Mucosa of stomach (tissue), 1 donor: ENCODE data around the gene CDH5.
"Not testable (repeated sequence)": the region's sequence is repeated elsewhere in the genome, so short reads cannot be mapped to it uniquely, and the experiment has no call there.

Experiments used
- H3K27me3 ChIP-seq: one replicate; pipeline ENCODE4 v1.7.0; 2013; ENCODE audit warnings: mild to moderate bottlenecking, low read length; ENCODE audit not compliant: control insufficient read depth, insufficient read depth
- H3K36me3 ChIP-seq: one replicate; pipeline ENCODE4 v1.7.0; 2013; ENCODE audit warnings: low read length; ENCODE audit not compliant: control insufficient read depth, insufficient read depth
- H3K4me1 ChIP-seq: one replicate; pipeline ENCODE4 v1.7.0; 2013; ENCODE audit warnings: mild to moderate bottlenecking, low read length; ENCODE audit not compliant: control insufficient read depth, insufficient read depth
- H3K4me3 ChIP-seq: one replicate; pipeline ENCODE4 v1.7.0; 2013; ENCODE audit warnings: low read length
- H3K9ac ChIP-seq: one replicate; pipeline ENCODE4 v1.7.0; 2013; ENCODE audit warnings: mild to moderate bottlenecking, low read length, moderate library complexity
- H3K9me3 ChIP-seq: one replicate; pipeline ENCODE4 v1.7.0; 2013; ENCODE audit warnings: mild to moderate bottlenecking, low read length, moderate library complexity; ENCODE audit not compliant: control insufficient read depth
- donor health status: Pancreatic carcinoma.

Gene CDH5

DNA sequence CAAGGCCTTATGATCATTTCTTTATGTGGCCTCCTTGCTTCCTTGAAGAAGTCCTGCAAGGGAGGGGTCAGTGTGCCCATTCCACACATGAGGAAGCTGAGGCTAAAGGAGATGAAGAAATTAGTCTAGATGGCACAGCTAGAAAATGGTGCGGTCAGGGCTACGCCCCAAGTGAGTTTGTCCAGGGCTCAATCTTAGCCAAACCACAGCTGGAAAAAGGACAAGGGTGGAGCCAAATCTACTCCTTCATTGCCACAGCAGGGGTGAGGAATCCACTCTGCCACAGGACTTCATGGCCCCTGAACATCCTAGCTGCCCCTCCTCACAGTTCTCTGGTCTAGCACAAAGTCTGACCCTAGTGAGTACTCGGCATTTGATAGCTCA, 76.8 kb downstream of the CDH5 start:
- no peaks in the 10 kb centered on the region for H3K9me3 ChIP-seq
- no peak overlapping the region for H3K9ac ChIP-seq
- H3K4me3 ChIP-seq = no peak overlapping the region
- H3K4me1 ChIP-seq = no peaks in the 10 kb centered on the region
- H3K36me3 ChIP-seq = no peaks in the 10 kb centered on the region
- peaks cover 17% of the 10 kb centered on the region for H3K27me3 ChIP-seq

DNA sequence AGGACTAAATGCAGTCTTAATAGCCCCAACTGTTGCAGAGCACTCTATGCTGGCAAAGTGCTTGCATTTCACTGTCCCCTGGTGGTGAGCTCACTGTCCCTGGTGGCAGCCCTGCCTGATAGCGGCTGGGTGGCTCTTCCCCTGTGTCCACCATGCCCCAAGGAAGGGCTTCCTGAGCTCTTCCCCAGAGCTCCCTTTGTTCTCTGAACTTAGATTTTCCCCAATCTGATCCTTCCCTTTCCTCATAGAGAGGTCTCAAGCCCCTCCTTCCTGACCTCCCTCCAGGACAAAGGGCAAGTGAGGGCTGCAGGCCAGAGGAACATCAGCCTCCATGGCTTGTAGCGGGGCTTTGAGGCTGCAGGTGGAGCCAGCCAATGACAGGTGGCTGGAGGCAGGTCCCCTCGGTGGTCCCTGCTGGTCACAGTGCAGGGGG, 77.6 kb downstream of the CDH5 start:
- peaks cover 16% of the 10 kb centered on the region for H3K27me3 ChIP-seq
- H3K9me3 ChIP-seq = no peaks in the 10 kb centered on the region
- H3K4me3 ChIP-seq = no peak overlapping the region
- H3K36me3 ChIP-seq = no peaks in the 10 kb centered on the region
- no peak overlapping the region for H3K9ac ChIP-seq
- no peaks in the 10 kb centered on the region for H3K4me1 ChIP-seq

GRCh38 chr16:66446737-66447136, 80.2 kb downstream of the CDH5 start:
- Histone ChIP-seq H3K4me3 (no peak overlapping the region), H3K27me3 (peaks cover 12% of the 10 kb centered on the region), H3K4me1 (no peaks in the 10 kb centered on the region), H3K36me3 (no peaks in the 10 kb centered on the region), H3K9ac (no peak overlapping the region), H3K9me3 (no peaks in the 10 kb centered on the region)

DNA sequence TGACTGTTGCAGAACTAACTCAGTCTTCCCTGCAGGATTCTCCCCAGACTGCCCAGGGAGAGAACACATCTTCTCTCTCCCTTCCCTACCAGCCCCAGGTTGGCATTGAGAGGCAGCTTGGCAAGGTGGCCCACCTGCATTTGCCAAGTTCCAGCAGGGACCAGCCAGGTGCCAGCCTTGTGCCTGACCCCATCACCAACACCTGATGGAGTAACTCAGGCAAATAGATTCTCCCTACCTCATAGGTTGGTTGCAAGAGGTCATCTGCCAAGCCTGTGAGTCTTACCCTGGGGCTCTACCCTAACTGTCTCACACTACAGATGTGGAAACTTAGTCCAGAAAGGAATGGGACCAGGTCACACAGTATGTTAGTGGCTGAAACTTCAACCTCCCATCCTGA, 81.0 kb downstream of the CDH5 start:
- Histone ChIP-seq H3K9ac (no peak overlapping the region), H3K9me3 (no peaks in the 10 kb centered on the region), H3K27me3 (peaks cover 12% of the 10 kb centered on the region), H3K36me3 (no peaks in the 10 kb centered on the region), H3K4me3 (no peak overlapping the region), H3K4me1 (no peaks in the 10 kb centered on the region)

- Histone ChIP-seq H3K4me3 (no peak overlapping the region), H3K9me3 (no peaks in the 10 kb centered on the region), H3K36me3 (no peaks in the 10 kb centered on the region), H3K27me3 (peaks cover 6% of the 10 kb centered on the region), H3K9ac (no peak overlapping the region), H3K4me1 (no peaks in the 10 kb centered on the region)
Measured at GRCh38 chr16:66451548-66451947, 85.1 kb downstream of the CDH5 start.

- not testable (repeated sequence) for H3K9ac ChIP-seq, H3K4me1 ChIP-seq, H3K27me3 ChIP-seq, H3K4me3 ChIP-seq, H3K36me3 ChIP-seq, H3K9me3 ChIP-seq
Measured at GRCh38 chr16:66453230-66453629, 86.7 kb downstream of the CDH5 start.
